Activated CD8-positive, alpha-beta memory T cell treated with anti-CD3 and anti-CD28 coated beads for 36 hours (primary cell): ENCODE results near the gene ZNF536. TPM values are rescaled to one million over a fixed set of nuclear protein-coding genes. Genes with fewer than 3 reads are reported as not detected.
"Not testable (repeated sequence)": the region's sequence is repeated elsewhere in the genome, so short reads cannot be mapped to it uniquely, and the experiment has no call there.

Experiments used
- CTCF ChIA-PET: fragments of 350-600 bp; sonication (Branson Sonifier 250); formaldehyde crosslinking; loops from one replicate; lab custom pipeline; 2021; ENCODE audit warnings: antibody characterized with exemption; lab: Charles Lee
- POLR2A ChIA-PET: fragments of 350-600 bp; sonication (Branson Sonifier 250); formaldehyde crosslinking; loops from one replicate; lab custom pipeline; 2021; ENCODE audit warnings: antibody characterized with exemption; lab: Charles Lee
- total RNA-seq, 2 experiments: library from RNA; stranded (reverse); gene quantifications; one replicate each; pipeline ENCODE4 v1.2.3, GENCODE V29; 2021

ZNF536 gene
- total RNA-seq, 2 experiments from 2014 or later: not detected

- CTCF ChIA-PET: no interaction called here
- POLR2A ChIA-PET: no interaction called here
Observed at GRCh38 chr19:30430206-30430734, 58.1 kb downstream of the ZNF536 start.

GRCh38 chr19:30431591-30431990, 59.4 kb downstream of the ZNF536 start:
- ChIA-PET POLR2A (no interaction called here), CTCF (no interaction called here)

DNA sequence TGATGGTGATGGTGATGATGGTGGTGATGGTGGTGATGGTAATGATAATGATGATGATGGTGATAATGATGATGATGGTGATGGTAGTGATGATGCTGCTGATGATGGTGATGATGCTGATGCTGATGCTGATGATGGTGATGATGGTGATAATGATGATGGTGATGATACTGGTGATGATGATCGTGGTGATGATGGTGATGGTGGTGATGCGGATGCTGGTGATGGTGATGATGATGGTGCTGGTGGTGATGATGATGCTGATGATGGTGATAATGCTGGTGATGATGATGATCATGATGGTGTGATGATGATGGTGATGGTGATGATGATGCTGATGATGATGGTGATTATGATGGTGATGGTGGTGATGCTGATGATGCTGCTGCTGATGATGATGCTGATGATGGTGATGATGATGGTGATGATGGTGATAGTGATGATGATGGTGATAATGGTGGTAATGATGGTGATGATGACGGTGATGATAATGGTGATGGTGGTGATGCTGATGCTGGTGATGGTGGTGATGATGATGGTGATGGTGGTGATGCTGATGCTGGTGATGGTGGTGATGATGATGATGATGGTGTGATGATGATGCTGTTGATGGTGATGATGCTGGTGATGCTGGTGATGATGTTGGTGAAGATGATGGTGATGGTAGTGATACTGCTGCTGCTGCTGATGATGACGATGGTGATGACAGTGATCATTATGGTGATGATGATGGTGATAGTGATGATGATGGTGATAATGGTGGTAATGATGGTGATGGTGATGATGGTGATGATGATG, 62.8 kb downstream of the ZNF536 start:
- POLR2A ChIA-PET: no interaction called here
- CTCF ChIA-PET: no interaction called here

GRCh38 chr19:30437869-30438268, 65.7 kb downstream of the ZNF536 start:
- CTCF ChIA-PET: no interaction called here
- POLR2A ChIA-PET: no interaction called here

- ChIA-PET CTCF (no interaction called here), POLR2A (no interaction called here)
Observed at GRCh38 chr19:30439310-30439709, 67.1 kb downstream of the ZNF536 start.

DNA sequence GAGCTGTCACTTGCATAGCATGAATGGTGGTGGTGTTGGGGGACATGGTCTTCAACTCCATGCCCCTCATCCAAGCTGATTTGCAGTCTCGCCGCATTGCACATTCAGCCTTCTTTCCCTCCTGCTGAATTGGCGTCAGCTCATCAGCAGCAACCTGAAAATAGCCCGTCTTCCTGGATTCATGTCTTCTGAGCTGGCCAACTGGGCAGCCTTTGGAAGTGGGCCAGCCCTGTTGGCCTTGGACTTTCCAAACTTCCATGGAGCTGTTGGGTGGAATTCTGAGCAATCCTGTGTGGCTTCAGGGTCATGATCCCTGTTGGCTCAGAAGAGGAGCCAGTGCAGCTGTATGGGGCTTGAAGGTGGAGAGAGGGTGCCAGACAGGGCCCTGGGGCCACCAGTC, 68.8 kb downstream of the ZNF536 start:
- CTCF ChIA-PET: no interaction called here
- POLR2A ChIA-PET: no interaction called here

GRCh38 chr19:30442674-30443073, 70.5 kb downstream of the ZNF536 start:
- CTCF ChIA-PET: no interaction called here

DNA sequence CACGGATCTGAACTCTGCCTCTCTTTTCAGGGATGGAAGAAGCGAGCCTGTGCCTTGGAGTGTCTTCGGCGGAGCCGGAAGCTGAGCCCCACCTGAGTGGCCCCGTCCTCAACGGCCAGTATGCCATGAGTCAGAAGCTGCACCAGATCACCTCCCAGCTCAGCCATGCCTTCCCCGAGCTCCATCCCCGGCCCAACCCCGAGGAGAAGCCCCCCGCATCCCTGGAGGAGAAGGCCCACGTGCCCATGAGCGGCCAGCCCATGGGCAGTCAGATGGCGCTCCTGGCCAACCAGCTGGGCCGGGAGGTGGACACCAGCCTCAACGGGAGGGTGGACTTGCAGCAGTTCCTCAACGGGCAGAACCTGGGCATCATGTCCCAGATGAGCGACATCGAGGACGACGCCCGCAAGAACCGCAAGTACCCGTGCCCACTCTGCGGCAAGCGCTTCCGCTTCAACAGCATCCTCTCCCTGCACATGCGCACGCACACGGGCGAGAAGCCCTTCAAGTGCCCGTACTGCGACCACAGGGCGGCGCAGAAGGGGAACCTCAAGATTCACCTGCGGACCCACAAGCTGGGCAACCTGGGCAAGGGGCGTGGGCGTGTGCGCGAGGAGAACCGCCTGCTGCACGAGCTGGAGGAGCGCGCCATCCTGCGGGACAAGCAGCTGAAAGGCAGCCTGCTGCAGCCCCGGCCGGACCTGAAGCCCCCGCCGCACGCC, 71.5 kb downstream of the ZNF536 start:
- ChIA-PET CTCF (no interaction called here), POLR2A (no interaction called here)

More at GRCh38 chr19:30442674-30443073, 70.5 kb downstream of the ZNF536 start:
- POLR2A ChIA-PET: no interaction called here

DNA sequence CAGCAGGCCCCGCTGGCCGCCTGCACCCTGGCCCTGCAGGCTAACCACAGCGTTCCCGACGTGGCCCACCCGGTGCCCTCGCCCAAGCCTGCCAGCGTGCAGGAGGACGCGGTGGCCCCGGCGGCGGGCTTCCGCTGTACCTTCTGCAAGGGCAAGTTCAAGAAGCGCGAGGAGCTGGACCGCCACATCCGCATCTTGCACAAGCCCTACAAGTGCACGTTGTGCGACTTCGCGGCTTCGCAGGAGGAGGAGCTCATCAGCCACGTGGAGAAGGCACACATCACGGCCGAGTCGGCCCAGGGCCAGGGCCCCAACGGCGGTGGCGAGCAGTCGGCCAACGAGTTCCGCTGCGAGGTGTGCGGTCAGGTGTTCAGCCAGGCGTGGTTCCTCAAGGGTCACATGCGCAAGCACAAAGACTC, 72.1 kb downstream of the ZNF536 start:
- POLR2A ChIA-PET: no interaction called here
- CTCF ChIA-PET: no interaction called here

GRCh38 chr19:30444686-30445232, 72.6 kb downstream of the ZNF536 start:
- POLR2A ChIA-PET: no interaction called here
- CTCF ChIA-PET: no interaction called here

DNA sequence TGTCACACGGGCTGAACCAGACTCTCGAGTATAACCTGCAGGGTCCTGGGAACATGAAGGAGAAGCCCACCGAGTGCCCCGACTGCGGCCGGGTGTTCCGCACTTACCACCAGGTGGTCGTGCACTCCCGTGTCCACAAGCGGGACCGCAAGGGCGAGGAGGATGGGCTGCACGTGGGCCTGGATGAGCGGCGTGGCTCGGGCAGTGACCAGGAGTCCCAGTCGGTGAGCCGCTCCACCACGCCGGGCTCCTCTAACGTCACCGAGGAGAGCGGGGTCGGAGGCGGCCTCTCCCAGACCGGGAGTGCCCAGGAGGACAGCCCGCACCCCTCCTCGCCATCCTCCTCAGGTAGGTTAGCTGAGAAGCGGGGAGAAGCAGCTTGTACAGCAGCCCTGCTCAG, 73.2 kb downstream of the ZNF536 start:
- ChIA-PET CTCF (no interaction called here), POLR2A (no interaction called here)

GRCh38 chr19:30446120-30446519, 73.9 kb downstream of the ZNF536 start:
- POLR2A ChIA-PET: not testable (repeated sequence)

GRCh38 chr19:30446850-30447552, 74.8 kb downstream of the ZNF536 start:
- CTCF ChIA-PET: no interaction called here
- POLR2A ChIA-PET: no interaction called here

More at GRCh38 chr19:30446120-30446519, 73.9 kb downstream of the ZNF536 start:
- CTCF ChIA-PET: not testable (repeated sequence)

DNA sequence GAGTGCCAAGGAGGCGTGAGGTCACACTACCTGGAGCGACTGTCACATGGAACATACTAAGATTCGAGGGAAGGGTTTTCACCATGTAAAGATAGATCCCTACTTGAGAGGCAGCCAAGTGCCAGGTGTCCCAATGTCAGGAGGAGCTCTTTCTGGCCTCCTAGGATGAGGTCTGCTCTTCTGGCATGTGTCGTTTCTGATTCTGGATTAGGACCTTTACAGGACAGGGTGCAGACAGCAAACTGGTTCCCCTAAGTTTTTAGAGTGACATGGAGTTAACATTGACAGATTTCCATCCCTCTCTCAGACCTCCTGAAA, 75.3 kb downstream of the ZNF536 start:
- ChIA-PET POLR2A (no interaction called here), CTCF (no interaction called here)

GRCh38 chr19:30448386-30449077, 76.3 kb downstream of the ZNF536 start:
- CTCF ChIA-PET: no interaction called here
- POLR2A ChIA-PET: no interaction called here

- ChIA-PET POLR2A (no interaction called here), CTCF (no interaction called here)
Observed at GRCh38 chr19:30449078-30449590, 77.0 kb downstream of the ZNF536 start.

DNA sequence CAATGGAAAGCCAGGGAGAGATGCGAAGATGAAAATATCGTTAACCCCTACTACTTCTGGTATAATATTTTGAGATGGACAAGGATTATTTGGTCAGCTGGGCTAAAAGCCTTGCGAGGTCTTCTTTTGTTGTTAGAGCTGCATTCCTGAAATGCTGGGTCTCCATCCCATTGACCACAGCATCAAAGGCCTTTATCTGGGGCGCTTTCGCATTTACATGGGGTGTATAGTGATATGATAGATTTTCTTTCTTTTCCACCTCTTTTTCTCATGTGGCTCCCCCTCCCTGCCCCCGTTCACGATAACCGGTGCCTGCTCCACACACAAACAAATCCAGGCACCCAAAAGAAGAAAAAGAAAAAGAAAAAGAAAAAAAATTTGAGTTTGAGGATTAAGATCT, 77.5 kb downstream of the ZNF536 start:
- POLR2A ChIA-PET: interaction anchor here (0.5 kb wide), 1 partner anchor 686 kb away, joined by 3 read pairs; no protein-coding TSS in a partner anchor

GRCh38 chr19:30450100-30450499, 77.9 kb downstream of the ZNF536 start:
- ChIA-PET POLR2A (interaction anchor here (0.5 kb wide), 1 partner anchor 686 kb away, joined by 3 read pairs; no protein-coding TSS in a partner anchor), CTCF (no interaction called here)

More for the DNA sequence above, 77.5 kb downstream of the ZNF536 start:
- CTCF ChIA-PET: no interaction called here

- POLR2A ChIA-PET: no interaction called here
- CTCF ChIA-PET: no interaction called here
Observed at GRCh38 chr19:30450835-30451321, 78.7 kb downstream of the ZNF536 start.
